HepG2 (cell line): ENCODE measurements around the gene RABEP2. TPM values are rescaled to one million over a fixed set of nuclear protein-coding genes. Genes with fewer than 3 reads are reported as not detected.

Experiments
- BRD4 ChIP-seq: sonication (generic); formaldehyde crosslinking; IDR thresholded peaks from 2 replicates; pipeline ENCODE4 v1.4.0; 2020; ENCODE audit warnings: missing genetic modification reagents
- CAMTA2 ChIP-seq: sonication (generic); formaldehyde crosslinking; IDR thresholded peaks from 2 replicates; pipeline ENCODE4 v1.4.0; 2020; ENCODE audit warnings: mild to moderate bottlenecking, missing genetic modification reagents, borderline replicate concordance
- FOXA1 ChIP-seq, 2 experiments: fragments of 450-650 bp in 1 of 2; sonication (generic) in 1 of 2; formaldehyde crosslinking in 1 of 2; IDR thresholded peaks; 2 replicates each; pipeline versions ENCODE4 v1.4.0 to v1.6.1; 2016 to 2020; ENCODE audit warnings: missing genetic modification reagents in 1 of 2
- FOXA3 ChIP-seq: IDR thresholded peaks from 2 replicates; pipeline ENCODE4 v1.6.1; 2016; ENCODE audit warnings: missing genetic modification reagents, missing compliant biosample characterization
- HOXA7 ChIP-seq: sonication (generic); formaldehyde crosslinking; IDR thresholded peaks from 2 replicates; pipeline ENCODE4 v1.8.1; 2022; ENCODE audit warnings: mild to moderate bottlenecking, missing genetic modification reagents, moderate library complexity
- IRF1 ChIP-seq: sonication (generic); formaldehyde crosslinking; IDR thresholded peaks from 2 replicates; pipeline ENCODE4 v1.4.0; 2020; ENCODE audit warnings: low read depth, mild to moderate bottlenecking, missing genetic modification reagents
- KLF12 ChIP-seq: sonication (generic); formaldehyde crosslinking; IDR thresholded peaks from 2 replicates; pipeline ENCODE4 v1.4.0; 2020; ENCODE audit warnings: missing genetic modification reagents, borderline replicate concordance
- MLXIP ChIP-seq: sonication (generic); formaldehyde crosslinking; IDR thresholded peaks from 2 replicates; pipeline ENCODE4 v1.9.0; 2021; ENCODE audit warnings: missing genetic modification reagents, borderline replicate concordance
- NCOA2 ChIP-seq: sonication (generic); formaldehyde crosslinking; IDR thresholded peaks from 2 replicates; pipeline ENCODE4 v1.8.0; 2022; ENCODE audit warnings: inconsistent platforms
- SPEN ChIP-seq: sonication (generic); formaldehyde crosslinking; IDR thresholded peaks from 2 replicates; pipeline ENCODE4 v1.5.1; 2020; ENCODE audit warnings: low read depth, mild to moderate bottlenecking, missing genetic modification reagents
- STAT5B ChIP-seq: sonication (generic); formaldehyde crosslinking; IDR thresholded peaks from 2 replicates; pipeline ENCODE4 v1.4.0; 2020; ENCODE audit warnings: missing genetic modification reagents
- ZNF12 ChIP-seq: sonication (generic); formaldehyde crosslinking; IDR thresholded peaks from 2 replicates; pipeline ENCODE4 v1.5.0; 2020; ENCODE audit warnings: missing genetic modification reagents
- ZNF207 ChIP-seq: fragments of 450-650 bp; IDR thresholded peaks from 2 replicates; pipeline ENCODE4 v1.6.1; 2016; ENCODE audit warnings: antibody characterized with exemption, borderline replicate concordance
- ZNF235 ChIP-seq: sonication (generic); formaldehyde crosslinking; IDR thresholded peaks from 2 replicates; pipeline ENCODE4 v1.8.1; 2023; ENCODE audit warnings: mild to moderate bottlenecking, missing genetic modification reagents, borderline replicate concordance
- ZNF253 ChIP-seq: sonication (generic); formaldehyde crosslinking; IDR thresholded peaks from 2 replicates; pipeline ENCODE4 v1.8.0; 2022; ENCODE audit warnings: mild to moderate bottlenecking, missing genetic modification reagents, borderline replicate concordance
- ZNF609 ChIP-seq: sonication (generic); formaldehyde crosslinking; IDR thresholded peaks from 2 replicates; pipeline ENCODE4 v1.4.0; 2020; ENCODE audit warnings: mild to moderate bottlenecking, missing genetic modification reagents, borderline replicate concordance
- ZNF775 ChIP-seq: sonication (generic); formaldehyde crosslinking; IDR thresholded peaks from 2 replicates; pipeline ENCODE4 v1.4.0; 2020; ENCODE audit warnings: missing genetic modification reagents, mild to moderate bottlenecking, moderate library complexity, borderline replicate concordance
- ZSCAN21 ChIP-seq: sonication (generic); formaldehyde crosslinking; IDR thresholded peaks from 2 replicates; pipeline ENCODE4 v1.8.0; 2022; ENCODE audit warnings: mild to moderate bottlenecking, missing genetic modification reagents, moderate library complexity, borderline replicate concordance
- polyA plus RNA-seq, 8 experiments: library from polyadenylated mRNA; depleted of rRNA in 3 of 8; stranded (reverse) in 7 of 8; unstranded in 1 of 8; fragments of >200 nt; fragmentation: Illumina TruSeq in 4 of 8; extraction: Trizol in 4 of 8; gene quantifications; 2 replicates each; pipeline versions ENCODE4 v1.2.1 to v1.2.3, GENCODE V29; 2011 to 2016; ENCODE audit warnings: low read depth in 4 of 8, missing spikeins in 1 of 8, mixed read lengths in 1 of 8; ENCODE audit not compliant: insufficient read depth in 1 of 8
- total RNA-seq, 5 experiments: library from RNA; depleted of rRNA; stranded (reverse); fragments of >200 nt; fragmentation: Illumina TruSeq; extraction: Trizol; gene quantifications; 2 replicates each; pipeline ENCODE4 v1.2.3, GENCODE V29; 2016; ENCODE audit warnings: low read depth in 1 of 5
- TF ChIP-seq, protein P1 (sequence below): IDR thresholded peaks from 2 replicates; pipeline ENCODE4 v1.6.1; 2016

Gene RABEP2
- total and polyA plus RNA-seq, 2 of the 13 experiments (the other 11 are each of a cell fraction or from before 2014, with no cell fraction given): 10.8 to 18.4 TPM

DNA sequence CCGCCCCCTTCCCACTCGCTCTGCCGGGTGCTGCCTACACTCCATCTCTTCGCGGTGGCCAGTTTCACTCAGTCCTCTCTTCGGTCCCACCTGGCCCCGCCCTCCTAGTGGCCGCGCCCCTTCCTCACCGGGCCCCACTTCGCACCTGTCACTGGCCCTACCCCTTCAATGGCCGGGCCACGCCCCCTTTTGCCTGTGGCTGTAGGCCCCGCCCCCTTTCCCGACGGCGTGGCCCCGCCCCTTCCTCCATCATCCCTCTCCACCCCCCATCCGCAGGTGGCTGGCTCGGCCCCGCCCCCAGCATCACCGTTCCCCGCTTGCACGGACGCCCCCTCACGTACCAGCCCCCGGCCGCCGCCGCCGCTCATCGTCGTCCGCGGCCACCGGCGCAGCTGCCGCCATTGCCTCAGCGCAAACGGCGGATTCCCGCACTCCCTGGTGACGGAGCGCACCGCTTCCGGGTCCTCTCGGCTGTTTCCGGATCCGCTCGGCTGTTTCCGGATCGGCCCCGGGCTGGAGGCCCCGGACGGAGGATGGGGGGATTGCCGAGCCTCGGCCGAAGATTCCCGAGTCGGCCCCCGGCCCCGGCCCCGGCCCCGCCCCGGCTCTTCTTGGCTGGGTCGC lies at the start of gene RABEP2 (continued):
- TF ChIP-seq, protein P1, sequence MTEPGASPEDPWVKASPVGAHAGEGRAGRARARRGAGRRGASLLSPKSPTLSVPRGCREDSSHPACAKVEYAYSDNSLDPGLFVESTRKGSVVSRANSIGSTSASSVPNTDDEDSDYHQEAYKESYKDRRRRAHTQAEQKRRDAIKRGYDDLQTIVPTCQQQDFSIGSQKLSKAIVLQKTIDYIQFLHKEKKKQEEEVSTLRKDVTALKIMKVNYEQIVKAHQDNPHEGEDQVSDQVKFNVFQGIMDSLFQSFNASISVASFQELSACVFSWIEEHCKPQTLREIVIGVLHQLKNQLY: no peak
- TF ChIP-seq ZNF775 (CRISPR knock-in tag) (no peak), ZNF253 (CRISPR knock-in tag) (no peak), IRF1 (CRISPR knock-in tag) (no peak), HOXA7 (CRISPR knock-in tag) (no peak), FOXA1 (IDR thresholded peaks at IDR 0.05) (no peak), FOXA1 (CRISPR knock-in tag; IDR thresholded peaks at IDR 0.05) (0 out of 2 replicates have a peak, but pooled peaks have one; percentile 3), ZNF235 (CRISPR knock-in tag) (no peak), CAMTA2 (CRISPR knock-in tag) (0 out of 2 replicates have a peak, but pooled peaks have one; percentile 13), FOXA3 (CRISPR knock-in tag) (no peak), BRD4 (CRISPR knock-in tag) (no peak), ZNF12 (CRISPR knock-in tag) (no peak), SPEN (CRISPR knock-in tag) (peak; percentile 79), NCOA2 (CRISPR knock-in tag) (no peak), STAT5B (CRISPR knock-in tag) (no peak), MLXIP (CRISPR knock-in tag) (no peak), KLF12 (peak; percentile 91), ZNF207 (no peak), ZSCAN21 (CRISPR knock-in tag) (0 out of 2 replicates have a peak, but pooled peaks have one; percentile 18), ZNF609 (no peak; the same call in 1 of the 2 replicates)
